ENCODE results near the gene TEKTIP1.

Gene TEKTIP1

GRCh38 chr19:3589949-3590348, 51.0 kb downstream of the TEKTIP1 start:
- Histone ChIP-seq H3K36me3 (ENCODE audit: control insufficient read depth, insufficient read depth, low read length) (no peaks in the 10 kb centered on the region), H3K27me3 (ENCODE audit: control insufficient read depth, insufficient read depth, low read length) (peaks cover 12% of the 10 kb centered on the region), H3K4me1 (ENCODE audit: control insufficient read depth, insufficient read depth, low read length) (no peaks in the 10 kb centered on the region), H3K9ac (ENCODE audit: low read depth, low read length) (no peak overlapping the region), H3K9me3 (ENCODE audit: control insufficient read depth, insufficient read depth, low read length) (peaks cover 3% of the 10 kb centered on the region), H3K4me3 (ENCODE audit: low read depth, low read length) (no peak overlapping the region)

DNA sequence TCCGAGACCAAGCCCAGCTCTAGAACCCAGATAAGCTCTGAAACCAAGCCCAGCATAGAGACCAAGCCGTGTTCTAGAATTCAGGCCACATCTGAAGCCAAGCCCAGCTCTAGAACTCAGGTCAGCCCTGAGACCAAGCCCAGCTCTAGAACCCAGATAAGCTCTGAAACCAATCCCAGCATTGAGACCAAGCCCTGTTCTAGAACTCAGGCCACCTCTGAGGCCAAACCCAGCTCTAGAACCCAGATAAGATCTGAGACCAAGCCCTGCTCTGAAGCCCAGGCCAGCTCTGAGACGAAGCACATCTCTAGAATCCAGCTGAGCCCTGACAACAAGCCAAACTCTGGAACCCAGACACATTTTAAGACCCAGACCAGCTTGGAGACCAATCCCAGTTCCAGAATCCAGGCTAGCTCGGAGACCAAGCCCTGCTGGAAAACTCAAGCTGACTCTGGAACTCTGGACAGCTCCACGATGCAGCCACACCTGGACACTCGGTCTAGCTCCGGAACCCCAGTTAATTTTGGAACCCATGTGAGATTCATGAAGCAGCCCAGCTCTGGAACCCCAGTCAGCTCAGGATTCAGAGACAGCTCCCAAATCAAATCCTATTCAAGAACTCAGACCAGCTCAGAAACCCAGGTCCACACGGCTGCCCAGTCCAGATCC, 52.2 kb downstream of the TEKTIP1 start:
- Histone ChIP-seq H3K4me1 (ENCODE audit: control insufficient read depth, insufficient read depth, low read length) (no peaks in the 10 kb centered on the region), H3K36me3 (ENCODE audit: control insufficient read depth, insufficient read depth, low read length) (no peaks in the 10 kb centered on the region), H3K4me3 (ENCODE audit: low read depth, low read length) (no peak overlapping the region), H3K9me3 (ENCODE audit: control insufficient read depth, insufficient read depth, low read length) (peaks cover 3% of the 10 kb centered on the region), H3K9ac (ENCODE audit: low read depth, low read length) (no peak overlapping the region), H3K27me3 (ENCODE audit: control insufficient read depth, insufficient read depth, low read length) (peaks cover 5% of the 10 kb centered on the region)

DNA sequence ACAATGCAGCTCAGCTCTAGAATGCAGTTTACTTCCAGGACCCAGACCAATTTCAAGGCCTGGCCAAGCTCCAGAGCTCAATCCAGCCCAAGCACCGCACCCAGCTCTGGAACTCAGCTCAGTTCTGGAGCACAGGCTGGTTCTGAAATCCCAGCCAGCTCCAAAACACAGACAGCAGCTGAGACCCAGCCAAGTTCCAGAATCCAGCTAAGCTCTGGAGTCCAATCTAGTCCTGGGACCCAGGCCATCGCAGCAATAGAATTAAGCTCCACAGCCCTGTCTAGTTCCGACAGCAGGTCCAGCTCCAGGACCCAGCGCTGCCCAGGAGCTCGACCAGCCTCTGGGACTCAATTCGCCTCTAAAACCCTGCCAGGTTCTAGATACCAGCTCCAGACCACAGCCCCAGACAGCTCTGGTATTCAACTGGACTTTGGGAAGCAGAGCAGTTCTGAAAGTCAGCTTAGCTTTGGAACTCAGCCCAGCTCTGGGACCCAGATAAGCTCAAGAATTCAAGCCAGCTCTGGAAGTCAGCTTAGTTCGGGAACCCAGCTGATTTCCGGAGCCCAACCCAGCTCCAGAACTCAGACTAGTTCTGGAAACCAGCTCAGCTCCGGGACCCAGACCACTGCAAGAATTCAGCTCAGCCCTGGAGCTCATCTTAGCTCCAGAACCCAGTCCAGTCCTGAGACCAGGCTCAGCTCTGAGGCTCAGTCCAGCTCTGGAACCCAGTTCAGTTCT, 53.1 kb downstream of the TEKTIP1 start:
- H3K4me3 ChIP-seq (ENCODE audit: low read depth, low read length): no peak overlapping the region
- peaks cover 3% of the 10 kb centered on the region for H3K9me3 ChIP-seq (ENCODE audit: control insufficient read depth, insufficient read depth, low read length)
- H3K9ac ChIP-seq (ENCODE audit: low read depth, low read length): no peak overlapping the region
- H3K36me3 ChIP-seq (ENCODE audit: control insufficient read depth, insufficient read depth, low read length): no peaks in the 10 kb centered on the region
- no peaks in the 10 kb centered on the region for H3K4me1 ChIP-seq (ENCODE audit: control insufficient read depth, insufficient read depth, low read length)
- H3K27me3 ChIP-seq (ENCODE audit: control insufficient read depth, insufficient read depth, low read length): peaks cover 2% of the 10 kb centered on the region

- H3K27me3 ChIP-seq (ENCODE audit: control insufficient read depth, insufficient read depth, low read length): peaks cover 2% of the 10 kb centered on the region
- H3K9ac ChIP-seq (ENCODE audit: low read depth, low read length): no peak overlapping the region
- H3K4me1 ChIP-seq (ENCODE audit: control insufficient read depth, insufficient read depth, low read length): no peaks in the 10 kb centered on the region
These were observed 54.2 kb downstream of the TEKTIP1 start for GRCh38 chr19:3593156-3593555.

More at GRCh38 chr19:3593156-3593555, 54.2 kb downstream of the TEKTIP1 start:
- no peaks in the 10 kb centered on the region for H3K36me3 ChIP-seq (ENCODE audit: control insufficient read depth, insufficient read depth, low read length)
- peaks cover 3% of the 10 kb centered on the region for H3K9me3 ChIP-seq (ENCODE audit: control insufficient read depth, insufficient read depth, low read length)
- no peak overlapping the region for H3K4me3 ChIP-seq (ENCODE audit: low read depth, low read length)
